Mucosa of descending colon (tissue), 3 donors: ENCODE measurements around the gene CBX4. TPM values are rescaled to one million over a fixed set of nuclear protein-coding genes. Genes with fewer than 3 reads are reported as not detected.
A peak's percentile ranks its signal among the peaks of the same experiment; 100 is the strongest.

Experiments used
- ATAC-seq: fragments of 200-7000 bp; cut with Tn5 transposase; one replicate; pipeline ENCODE4 v1.9.1; 2020; ENCODE audit warnings: mild to moderate bottlenecking, moderate library complexity
- DNase-seq, 3 donors: peaks; one replicate each; pipeline ENCODE4 v3.0.0-alpha.2; 2020
- H3K36me3 ChIP-seq: fragments of 200-600 bp; one replicate; pipeline ENCODE4 v1.8.0; 2021; ENCODE audit warnings: low read depth, mild to moderate bottlenecking
- H3K4me1 ChIP-seq: fragments of 200-600 bp; one replicate; pipeline ENCODE4 v1.8.0; 2021; ENCODE audit warnings: low read depth, mild to moderate bottlenecking
- H3K4me3 ChIP-seq: fragments of 200-600 bp; one replicate; pipeline ENCODE4 v1.8.0; 2021; ENCODE audit warnings: mild to moderate bottlenecking
- H3K9me3 ChIP-seq: fragments of 200-600 bp; one replicate; pipeline ENCODE4 v1.8.0; 2021; ENCODE audit warnings: mild to moderate bottlenecking
- intact Hi-C, 2 donors: fragments of 100-400 bp; cut with DNase I in 1 of 2; cut with micrococcal nuclease in 1 of 2; formaldehyde crosslinking; loops; one replicate each; pipeline versions ENCODE4 v1.11.0 to v1.11.1; 2022; cut with DNase I, micrococcal nuclease
- total RNA-seq, 3 donors: library from RNA; stranded (reverse); fragmentation: NEBNext Ultra II Directional in 2 of 3; extraction: Animal tissue kit (Norgen Biotek cat#: 25700) in 2 of 3; gene quantifications; one replicate each; pipeline versions ENCODE4 v1.2.1 to v1.2.4, GENCODE V29; 2021 to 2023
- TF ChIP-seq, protein P1 (sequence below): fragments of 200-600 bp; IDR thresholded peaks from one replicate; pipeline ENCODE4 v1.8.0; 2022; ENCODE audit warnings: antibody characterized with exemption, mild to moderate bottlenecking
- donor health status: DM: no; HTN: no; CAD: no; lungs with moderate emphysema.
- donor health status: DM: no; HTN: no; CAD: no.
- donor health status: DM: no; HTN: yes; CAD: no.

The CBX4 gene
- total RNA-seq, 3 donors from 2014 or later, result 10.2 to 14.2 (median 13.2) TPM

- Histone ChIP-seq H3K4me3 (no peak overlapping the region), H3K9me3 (no peaks in the 10 kb centered on the region), H3K36me3 (no peaks in the 10 kb centered on the region), H3K4me1 (peaks cover 52% of the 10 kb centered on the region)
- TF ChIP-seq, protein P1, sequence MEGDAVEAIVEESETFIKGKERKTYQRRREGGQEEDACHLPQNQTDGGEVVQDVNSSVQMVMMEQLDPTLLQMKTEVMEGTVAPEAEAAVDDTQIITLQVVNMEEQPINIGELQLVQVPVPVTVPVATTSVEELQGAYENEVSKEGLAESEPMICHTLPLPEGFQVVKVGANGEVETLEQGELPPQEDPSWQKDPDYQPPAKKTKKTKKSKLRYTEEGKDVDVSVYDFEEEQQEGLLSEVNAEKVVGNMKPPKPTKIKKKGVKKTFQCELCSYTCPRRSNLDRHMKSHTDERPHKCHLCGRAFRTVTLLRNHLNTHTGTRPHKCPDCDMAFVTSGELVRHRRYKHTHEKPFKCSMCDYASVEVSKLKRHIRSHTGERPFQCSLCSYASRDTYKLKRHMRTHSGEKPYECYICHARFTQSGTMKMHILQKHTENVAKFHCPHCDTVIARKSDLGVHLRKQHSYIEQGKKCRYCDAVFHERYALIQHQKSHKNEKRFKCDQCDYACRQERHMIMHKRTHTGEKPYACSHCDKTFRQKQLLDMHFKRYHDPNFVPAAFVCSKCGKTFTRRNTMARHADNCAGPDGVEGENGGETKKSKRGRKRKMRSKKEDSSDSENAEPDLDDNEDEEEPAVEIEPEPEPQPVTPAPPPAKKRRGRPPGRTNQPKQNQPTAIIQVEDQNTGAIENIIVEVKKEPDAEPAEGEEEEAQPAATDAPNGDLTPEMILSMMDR, result peak; percentile 67
- peak; percentile 67 to 80 (median 74) for DNase-seq
- intact Hi-C loops, result loop anchor here in 1 of 2 donors (10.0 kb wide), 1 partner anchor 140 kb away; no protein-coding TSS in a partner anchor
- peak; percentile 74 for ATAC-seq
Observed at GRCh38 chr17:79844869-79845600, 5.8 kb upstream of the CBX4 start.

GRCh38 chr17:79843816-79844800 lies 4.9 kb upstream of the CBX4 start:
- DNase-seq (peak; percentile 60 to 78 (median 72)), ATAC-seq (peak; percentile 52)
- intact Hi-C loops, result loop anchor here in 1 of 2 donors (10.0 kb wide), 1 partner anchor 141 kb away; no protein-coding TSS in a partner anchor
- Histone ChIP-seq H3K9me3 (no peaks in the 10 kb centered on the region), H3K4me3 (no peak overlapping the region), H3K36me3 (no peaks in the 10 kb centered on the region), H3K4me1 (peaks cover 57% of the 10 kb centered on the region)
- TF ChIP-seq, protein P1, result no peak

GRCh38 chr17:79843474-79843815 lies 4.2 kb upstream of the CBX4 start:
- H3K4me3 ChIP-seq, result no peak overlapping the region
- no peak for ATAC-seq
- TF ChIP-seq, protein P1, result no peak
- H3K4me1 ChIP-seq, result peaks cover 57% of the 10 kb centered on the region
- H3K9me3 ChIP-seq, result no peaks in the 10 kb centered on the region
- DNase-seq, result peak in 2 of 3 donors; percentile 51 to 63
- intact Hi-C loops, result loop anchor here in 1 of 2 donors (10.0 kb wide), 1 partner anchor 141 kb away; no protein-coding TSS in a partner anchor
- H3K36me3 ChIP-seq, result no peaks in the 10 kb centered on the region

DNA sequence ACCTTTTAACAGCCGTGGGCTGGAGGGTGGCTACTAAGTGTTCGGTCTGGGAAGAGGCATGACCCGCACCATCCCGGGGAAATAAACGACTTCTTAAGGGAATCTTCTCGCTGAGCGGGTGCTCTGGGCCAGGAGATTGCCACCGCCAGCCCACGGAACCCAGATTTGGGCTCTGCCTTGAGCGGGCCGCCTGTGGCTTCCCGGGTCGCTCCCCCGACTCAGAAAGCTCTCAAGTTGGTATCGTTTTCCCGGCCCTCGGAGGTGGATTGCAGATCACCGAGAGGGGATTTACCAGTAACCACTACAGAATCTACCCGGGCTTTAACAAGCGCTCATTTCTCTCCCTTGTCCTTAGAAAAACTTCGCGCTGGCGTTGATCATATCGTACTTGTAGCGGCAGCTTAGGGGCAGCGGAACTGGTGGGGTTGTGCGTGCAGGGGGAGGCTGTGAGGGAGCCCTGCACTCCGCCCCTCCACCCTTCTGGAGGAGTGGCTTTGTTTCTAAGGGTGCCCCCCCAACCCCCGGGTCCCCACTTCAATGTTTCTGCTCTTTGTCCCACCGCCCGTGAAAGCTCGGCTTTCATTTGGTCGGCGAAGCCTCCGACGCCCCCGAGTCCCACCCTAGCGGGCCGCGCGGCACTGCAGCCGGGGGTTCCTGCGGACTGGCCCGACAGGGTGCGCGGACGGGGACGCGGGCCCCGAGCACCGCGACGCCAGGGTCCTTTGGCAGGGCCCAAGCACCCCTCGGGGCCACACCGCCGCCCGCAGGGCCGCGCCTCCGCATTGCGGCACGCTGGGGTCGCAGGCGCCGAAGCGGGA lies 3.6 kb upstream of the CBX4 start:
- peak in 2 of 3 donors; percentile 27 to 47 for DNase-seq
- Histone ChIP-seq H3K4me3 (no peak overlapping the region), H3K4me1 (peaks cover 60% of the 10 kb centered on the region), H3K36me3 (no peaks in the 10 kb centered on the region), H3K9me3 (no peaks in the 10 kb centered on the region)
- intact Hi-C loops, result loop anchor here in 1 of 2 donors (10.0 kb wide), 1 partner anchor 142 kb away; no protein-coding TSS in a partner anchor
- no peak for ATAC-seq
- TF ChIP-seq, protein P1, result no peak
